Neutrophil (primary cell): ENCODE data around the gene NFKBIE.

Experiments
- H3K27ac ChIP-seq: fragments of 200-600 bp; sonication (generic); 2 replicates; pipeline ENCODE4 v1.5.1; 2016; ENCODE audit warnings: mild to moderate bottlenecking, moderate library complexity
- H3K27me3 ChIP-seq: fragments of 200-600 bp; sonication (generic); 2 replicates; pipeline ENCODE4 v1.6.0; 2016; ENCODE audit warnings: mild to moderate bottlenecking
- H3K36me3 ChIP-seq: fragments of 200-600 bp; sonication (generic); 2 replicates; pipeline ENCODE4 v1.5.1; 2017
- H3K4me1 ChIP-seq, 2 experiments: fragments of 200-600 bp in 1 of 2; sonication (generic) in 1 of 2; 1 replicate in 1 of 2; 2 replicates in 1 of 2; pipeline versions ENCODE4 v1.5.1 to v1.6.1; 2013 to 2016; ENCODE audit warnings: low read depth in 1 of 2, low read length in 1 of 2, mild to moderate bottlenecking in 1 of 2, moderate library complexity in 1 of 2; ENCODE audit not compliant: control insufficient read depth in 1 of 2, insufficient read depth in 1 of 2
- H3K4me3 ChIP-seq, 2 experiments: fragments of 200-600 bp in 1 of 2; sonication (generic) in 1 of 2; 1 replicate in 1 of 2; 2 replicates in 1 of 2; pipeline ENCODE4 v1.5.1; 2013 to 2016; ENCODE audit warnings: low read depth in 1 of 2, low read length in 1 of 2, mild to moderate bottlenecking in 1 of 2, moderate library complexity in 1 of 2
- H3K9me3 ChIP-seq: fragments of 200-600 bp; sonication (generic); 2 replicates; pipeline ENCODE4 v1.5.1; 2016
- CTCF ChIP-seq: fragments of 200-600 bp; sonication (generic); IDR thresholded peaks from 2 replicates; pipeline ENCODE4 v1.5.1; 2016; ENCODE audit warnings: antibody characterized with exemption

Gene NFKBIE

GRCh38 chr6:44304282-44305199, 39.2 kb upstream of the NFKBIE start:
- Histone ChIP-seq H3K4me1 (no peaks in the 10 kb centered on the region), H3K27me3 (no peaks in the 10 kb centered on the region), H3K9me3 (no peaks in the 10 kb centered on the region), H3K36me3 (peaks cover 94% of the 10 kb centered on the region), H3K4me3 (no peak overlapping the region), H3K27ac (no peak overlapping the region)
- peak; percentile 82 for TF ChIP-seq CTCF

- Histone ChIP-seq H3K4me3 (no peak overlapping the region), H3K27me3 (peaks cover 2% of the 10 kb centered on the region), H3K36me3 (peaks cover 87% of the 10 kb centered on the region), H3K27ac (no peak overlapping the region), H3K4me1 (no peaks in the 10 kb centered on the region), H3K9me3 (no peaks in the 10 kb centered on the region)
- no peak for TF ChIP-seq CTCF
Measured at GRCh38 chr6:44303842-44304241, 38.5 kb upstream of the NFKBIE start.

GRCh38 chr6:44302856-44303255, 37.5 kb upstream of the NFKBIE start:
- Histone ChIP-seq H3K27ac (no peak overlapping the region), H3K4me3 (no peak overlapping the region), H3K9me3 (no peaks in the 10 kb centered on the region), H3K36me3 (peaks cover 78% of the 10 kb centered on the region), H3K27me3 (peaks cover 11% of the 10 kb centered on the region), H3K4me1 (peaks cover 0 to 3% of the 10 kb centered on the region in 2 experiments)
- TF ChIP-seq CTCF, result no peak

- no peaks in the 10 kb centered on the region for H3K9me3 ChIP-seq
- no peak overlapping the region for H3K4me3 ChIP-seq
- H3K27me3 ChIP-seq, result peaks cover 20% of the 10 kb centered on the region
- no peak for TF ChIP-seq CTCF
- peaks cover 69% of the 10 kb centered on the region for H3K36me3 ChIP-seq
- H3K4me1 ChIP-seq, result peaks cover 8 to 12% of the 10 kb centered on the region in 2 experiments
- no peak overlapping the region for H3K27ac ChIP-seq
Measured at GRCh38 chr6:44301782-44302564, 36.6 kb upstream of the NFKBIE start.

- H3K36me3 ChIP-seq, result peaks cover 60% of the 10 kb centered on the region
- H3K27ac ChIP-seq, result no peak overlapping the region
- no peak overlapping the region for H3K4me3 ChIP-seq
- no peak for TF ChIP-seq CTCF
- peaks cover 8 to 14% of the 10 kb centered on the region in 2 experiments for H3K4me1 ChIP-seq
- H3K27me3 ChIP-seq, result peaks cover 29% of the 10 kb centered on the region
- no peaks in the 10 kb centered on the region for H3K9me3 ChIP-seq
Measured at GRCh38 chr6:44301106-44301505, 35.8 kb upstream of the NFKBIE start.
